ENCODE measurements around the gene MON2. TPM values are rescaled to one million over a fixed set of nuclear protein-coding genes. Genes with fewer than 3 reads are reported as not detected.

MON2 gene
- total RNA-seq, 6 experiments from 2014 or later = 29.6 to 44.1 (median 38.8) TPM

- TF ChIP-seq, protein P1, sequence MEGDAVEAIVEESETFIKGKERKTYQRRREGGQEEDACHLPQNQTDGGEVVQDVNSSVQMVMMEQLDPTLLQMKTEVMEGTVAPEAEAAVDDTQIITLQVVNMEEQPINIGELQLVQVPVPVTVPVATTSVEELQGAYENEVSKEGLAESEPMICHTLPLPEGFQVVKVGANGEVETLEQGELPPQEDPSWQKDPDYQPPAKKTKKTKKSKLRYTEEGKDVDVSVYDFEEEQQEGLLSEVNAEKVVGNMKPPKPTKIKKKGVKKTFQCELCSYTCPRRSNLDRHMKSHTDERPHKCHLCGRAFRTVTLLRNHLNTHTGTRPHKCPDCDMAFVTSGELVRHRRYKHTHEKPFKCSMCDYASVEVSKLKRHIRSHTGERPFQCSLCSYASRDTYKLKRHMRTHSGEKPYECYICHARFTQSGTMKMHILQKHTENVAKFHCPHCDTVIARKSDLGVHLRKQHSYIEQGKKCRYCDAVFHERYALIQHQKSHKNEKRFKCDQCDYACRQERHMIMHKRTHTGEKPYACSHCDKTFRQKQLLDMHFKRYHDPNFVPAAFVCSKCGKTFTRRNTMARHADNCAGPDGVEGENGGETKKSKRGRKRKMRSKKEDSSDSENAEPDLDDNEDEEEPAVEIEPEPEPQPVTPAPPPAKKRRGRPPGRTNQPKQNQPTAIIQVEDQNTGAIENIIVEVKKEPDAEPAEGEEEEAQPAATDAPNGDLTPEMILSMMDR (IDR thresholded peaks at IDR 0.05) = no peak
- no peaks in the 10 kb centered on the region for H3K9me3 Mint-ChIP-seq
- H3K27ac Mint-ChIP-seq = peak overlapping the region; percentile 99; the same call in 1 of the 2 replicates
- H3K36me3 Mint-ChIP-seq (ENCODE audit: low read depth) = peaks cover 27% of the 10 kb centered on the region
- peaks cover 55% of the 10 kb centered on the region for H3K4me1 Mint-ChIP-seq (ENCODE audit: low read depth)
- DNase-seq = no peak
- peaks cover 4% of the 10 kb centered on the region; the same call in 1 of the 2 replicates for H3K27me3 Mint-ChIP-seq (ENCODE audit: insufficient read depth)
- peak overlapping the region; percentile 97 for H3K4me3 Mint-ChIP-seq
Measured at GRCh38 chr12:62605981-62606380, 139.4 kb downstream of the MON2 start.

DNA sequence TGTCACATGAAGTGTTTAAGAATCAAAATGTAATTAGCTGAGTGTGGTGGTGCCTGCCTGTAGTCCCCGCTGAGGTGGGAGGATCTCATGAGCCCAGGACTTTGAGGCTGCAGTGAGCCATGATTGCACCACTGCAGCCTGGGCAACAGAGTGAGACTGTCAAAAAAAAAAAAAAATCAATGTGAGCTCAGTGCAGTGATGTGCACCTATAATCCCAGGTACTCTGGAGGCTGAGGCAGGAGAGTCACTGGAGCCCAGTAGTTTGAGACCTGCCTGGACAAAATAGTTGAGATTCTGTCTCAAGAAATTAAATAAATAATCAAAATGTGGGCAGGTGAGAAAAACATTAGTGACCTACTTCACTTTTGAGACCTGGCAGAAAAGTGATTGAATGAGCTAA is 140.0 kb downstream of the MON2 start:
- H3K9me3 Mint-ChIP-seq = no peaks in the 10 kb centered on the region
- peaks cover 4% of the 10 kb centered on the region; the same call in 1 of the 2 replicates for H3K27me3 Mint-ChIP-seq (ENCODE audit: insufficient read depth)
- peak overlapping the region; percentile 97 for H3K4me3 Mint-ChIP-seq
- no peak overlapping the region; the same call in 1 of the 2 replicates for H3K27ac Mint-ChIP-seq
- H3K4me1 Mint-ChIP-seq (ENCODE audit: low read depth) = peaks cover 48% of the 10 kb centered on the region
- DNase-seq = no peak
- TF ChIP-seq, protein P1 (IDR thresholded peaks at IDR 0.05) = no peak
- peaks cover 27% of the 10 kb centered on the region for H3K36me3 Mint-ChIP-seq (ENCODE audit: low read depth)

GRCh38 chr12:62613081-62613480 is 146.5 kb downstream of the MON2 start:
- Mint-ChIP-seq H3K27ac (no peak overlapping the region), H3K4me3 (no peak overlapping the region), H3K9me3 (no peaks in the 10 kb centered on the region), H3K36me3 (ENCODE audit: low read depth) (no peaks in the 10 kb centered on the region), H3K27me3 (ENCODE audit: insufficient read depth) (no peaks in the 10 kb centered on the region), H3K4me1 (ENCODE audit: low read depth) (peaks cover 21% of the 10 kb centered on the region)
- no peak for DNase-seq
- TF ChIP-seq, protein P1 (IDR thresholded peaks at IDR 0.05) = no peak

GRCh38 chr12:62618319-62618718 is 151.7 kb downstream of the MON2 start:
- H3K27me3 Mint-ChIP-seq (ENCODE audit: insufficient read depth) = peaks cover 2% of the 10 kb centered on the region; the same call in 1 of the 2 replicates
- no peaks in the 10 kb centered on the region for H3K9me3 Mint-ChIP-seq
- no peak for DNase-seq
- H3K36me3 Mint-ChIP-seq (ENCODE audit: low read depth) = no peaks in the 10 kb centered on the region
- H3K4me1 Mint-ChIP-seq (ENCODE audit: low read depth) = peaks cover 13% of the 10 kb centered on the region; the same call in 1 of the 2 replicates
- TF ChIP-seq, protein P1 (IDR thresholded peaks at IDR 0.05) = no peak
- no peak overlapping the region for H3K4me3 Mint-ChIP-seq
- H3K27ac Mint-ChIP-seq = no peak overlapping the region

- H3K27me3 Mint-ChIP-seq (ENCODE audit: insufficient read depth) = peaks cover 2% of the 10 kb centered on the region; the same call in 1 of the 2 replicates
- no peak overlapping the region for H3K27ac Mint-ChIP-seq
- TF ChIP-seq, protein P1 (IDR thresholded peaks at IDR 0.05) = no peak
- peaks cover 13% of the 10 kb centered on the region; the same call in 1 of the 2 replicates for H3K4me1 Mint-ChIP-seq (ENCODE audit: low read depth)
- H3K36me3 Mint-ChIP-seq (ENCODE audit: low read depth) = no peaks in the 10 kb centered on the region
- no peak for DNase-seq
- H3K9me3 Mint-ChIP-seq = no peaks in the 10 kb centered on the region
- H3K4me3 Mint-ChIP-seq = no peak overlapping the region
Measured at GRCh38 chr12:62618930-62619329, 152.3 kb downstream of the MON2 start.
